HFFc6 (cell line): ENCODE results near the gene IGFBP3. TPM values are rescaled to one million over a fixed set of nuclear protein-coding genes. Genes with fewer than 3 reads are reported as not detected.

Experiments used
- DNase-seq: peaks from one replicate; pipeline ENCODE4 v3.0.0-alpha.2; 2018
- H3K27ac Mint-ChIP-seq: 2 replicates; pipeline ENCODE4 v1.8.0; 2020; ENCODE audit warnings: mild to moderate bottlenecking, mixed read lengths
- H3K27me3 Mint-ChIP-seq: 2 replicates; pipeline ENCODE4 v1.8.0; 2021; ENCODE audit warnings: mild to moderate bottlenecking, moderate library complexity, mixed read lengths; ENCODE audit not compliant: insufficient read depth
- H3K36me3 Mint-ChIP-seq: 2 replicates; pipeline ENCODE4 v1.8.0; 2021; ENCODE audit warnings: low read depth, mixed read lengths
- H3K4me1 Mint-ChIP-seq: 2 replicates; pipeline ENCODE4 v1.8.0; 2020; ENCODE audit warnings: low read depth, mixed read lengths
- H3K4me3 Mint-ChIP-seq: 2 replicates; pipeline ENCODE4 v1.8.0; 2020; ENCODE audit warnings: mild to moderate bottlenecking, moderate library complexity, mixed read lengths
- H3K9me3 Mint-ChIP-seq: 2 replicates; pipeline ENCODE4 v1.8.0; 2020; ENCODE audit warnings: mild to moderate bottlenecking, mixed read lengths
- CTCF ChIP-seq: fragments of 200-600 bp; sonication (generic); IDR thresholded peaks from 2 replicates; pipeline ENCODE4 v1.5.0; 2021; ENCODE audit warnings: antibody characterized with exemption, mild to moderate bottlenecking
- total RNA-seq, 6 experiments: library from RNA; stranded (reverse); fragmentation: NEBNext Ultra II Directional; extraction: Animal tissue kit (Norgen Biotek cat#: 25700); gene quantifications; 2 replicates in 1 of 6; 3 replicates in 5 of 6; pipeline ENCODE4 v1.2.3, GENCODE V29; 2021

The IGFBP3 gene
- total RNA-seq, 6 experiments from 2014 or later: 797 to 983 (median 926) TPM

GRCh38 chr7:45897042-45897690, 23.9 kb downstream of the IGFBP3 start:
- DNase-seq: peak; percentile 71
- no peak overlapping the region for H3K27ac Mint-ChIP-seq
- H3K27me3 Mint-ChIP-seq: peaks cover 9% of the 10 kb centered on the region; the same call in 1 of the 2 replicates
- H3K4me3 Mint-ChIP-seq: no peak overlapping the region
- TF ChIP-seq CTCF: no peak
- peaks cover 30% of the 10 kb centered on the region for H3K4me1 Mint-ChIP-seq
- H3K36me3 Mint-ChIP-seq: no peaks in the 10 kb centered on the region
- no peaks in the 10 kb centered on the region for H3K9me3 Mint-ChIP-seq

GRCh38 chr7:45894665-45895062, 26.4 kb downstream of the IGFBP3 start:
- Mint-ChIP-seq H3K27me3 (peaks cover 9% of the 10 kb centered on the region), H3K27ac (no peak overlapping the region), H3K36me3 (no peaks in the 10 kb centered on the region), H3K9me3 (no peaks in the 10 kb centered on the region), H3K4me1 (peaks cover 36% of the 10 kb centered on the region), H3K4me3 (no peak overlapping the region)
- TF ChIP-seq CTCF: no peak
- no peak for DNase-seq

- no peak for TF ChIP-seq CTCF
- Mint-ChIP-seq H3K27me3 (peaks cover 9% of the 10 kb centered on the region), H3K4me3 (no peak overlapping the region), H3K27ac (no peak overlapping the region), H3K9me3 (no peaks in the 10 kb centered on the region), H3K4me1 (peaks cover 36% of the 10 kb centered on the region), H3K36me3 (no peaks in the 10 kb centered on the region)
- no peak for DNase-seq
These were observed 26.9 kb downstream of the IGFBP3 start for GRCh38 chr7:45893996-45894664.

- Mint-ChIP-seq H3K27me3 (peaks cover 9% of the 10 kb centered on the region), H3K36me3 (no peaks in the 10 kb centered on the region), H3K27ac (no peak overlapping the region), H3K4me3 (no peak overlapping the region), H3K9me3 (no peaks in the 10 kb centered on the region), H3K4me1 (peaks cover 31% of the 10 kb centered on the region)
- TF ChIP-seq CTCF: no peak
- DNase-seq: no peak
These were observed 27.6 kb downstream of the IGFBP3 start for GRCh38 chr7:45893374-45893995.

GRCh38 chr7:45892407-45893035, 28.6 kb downstream of the IGFBP3 start:
- Mint-ChIP-seq H3K27ac (no peak overlapping the region), H3K27me3 (peaks cover 13% of the 10 kb centered on the region), H3K9me3 (no peaks in the 10 kb centered on the region), H3K4me1 (peaks cover 22% of the 10 kb centered on the region), H3K4me3 (no peak overlapping the region), H3K36me3 (no peaks in the 10 kb centered on the region)
- TF ChIP-seq CTCF: no peak
- DNase-seq: no peak
